IMR-90 (cell line): Measurements from ENCODE around the gene ZNF362. TPM values are rescaled to one million over a fixed set of nuclear protein-coding genes. Genes with fewer than 3 reads are reported as not detected.

Experiments used
- ATAC-seq: fragments of 200-7000 bp; cut with Tn5 transposase; 2 replicates; pipeline ENCODE4 v1.9.1; 2020; ENCODE audit warnings: low read depth, mild to moderate bottlenecking, moderate library complexity
- BruUV-seq: library from RNA; stranded (reverse); fragments of 400-500 nt; replicated peaks from 2 replicates; lab custom pipeline; 2021; lab: Mats Ljungman, UMichigan
- CTCF ChIA-PET: fragments of 300-600 bp; formaldehyde crosslinking; extraction: SDS; loops from one replicate; lab custom pipeline; 2021; ENCODE audit warnings: antibody characterized with exemption; lab: Yijun Ruan, JAX
- POLR2A ChIA-PET: fragments of 300-600 bp; sonication (Branson Sonifier 250); formaldehyde crosslinking; loops from one replicate; lab custom pipeline; 2022; ENCODE audit warnings: antibody characterized with exemption; ENCODE audit not compliant: unreplicated experiment; lab: Charles Lee
- DNase-seq: peaks from one replicate; pipeline ENCODE4 v3.0.0; 2013
- H2AFZ ChIP-seq: replicated peaks from 2 replicates; pipeline ENCODE3; 2013; ENCODE audit warnings: low read length, mild to moderate bottlenecking; ENCODE audit not compliant: poor library complexity
- H2AK5ac ChIP-seq: 2 replicates; pipeline ENCODE4 v1.6.1; 2013; ENCODE audit warnings: low read depth, low read length, inconsistent platforms
- H2AK9ac ChIP-seq: replicated peaks from 2 replicates; pipeline ENCODE3; 2013; ENCODE audit warnings: mild to moderate bottlenecking, low read depth, low read length, moderate library complexity; ENCODE audit not compliant: poor library complexity
- H2BK120ac ChIP-seq: 2 replicates; pipeline ENCODE4 v1.6.1; 2013; ENCODE audit warnings: low read depth, low read length, inconsistent platforms
- H2BK15ac ChIP-seq: 3 replicates; pipeline ENCODE4 v1.6.1; 2013; ENCODE audit warnings: low read depth, low read length, inconsistent platforms
- H2BK20ac ChIP-seq: 2 replicates; pipeline ENCODE4 v1.6.1; 2013; ENCODE audit warnings: low read depth, mild to moderate bottlenecking, inconsistent platforms, low read length, moderate library complexity
- H2BK5ac ChIP-seq: 2 replicates; pipeline ENCODE4 v1.6.1; 2013; ENCODE audit warnings: mild to moderate bottlenecking, low read depth, low read length, inconsistent platforms; ENCODE audit not compliant: poor library complexity, severe bottlenecking
- H3K14ac ChIP-seq: replicated peaks from 2 replicates; pipeline ENCODE4 v1.6.1; 2013; ENCODE audit warnings: low read depth, low read length, inconsistent platforms
- H3K18ac ChIP-seq: 2 replicates; pipeline ENCODE4 v1.6.1; 2013; ENCODE audit warnings: low read depth, low read length, control low read depth
- H3K23ac ChIP-seq: 2 replicates; pipeline ENCODE4 v1.6.1; 2013; ENCODE audit warnings: low read depth, low read length, inconsistent platforms
- H3K27ac ChIP-seq: 2 replicates; pipeline ENCODE4 v1.5.1; 2013; ENCODE audit warnings: mild to moderate bottlenecking, control low read depth, low read length; ENCODE audit not compliant: insufficient read depth
- H3K27me3 ChIP-seq: 2 replicates; pipeline ENCODE4 v1.6.1; 2013; ENCODE audit warnings: low read length; ENCODE audit not compliant: control insufficient read depth, insufficient read depth
- H3K36me3 ChIP-seq: 2 replicates; pipeline ENCODE4 v1.6.1; 2013; ENCODE audit warnings: low read length, mixed read lengths; ENCODE audit not compliant: control insufficient read depth, insufficient read depth
- H3K4ac ChIP-seq: 2 replicates; pipeline ENCODE4 v1.6.1; 2013; ENCODE audit warnings: low read depth, low read length, inconsistent platforms
- H3K4me1 ChIP-seq: 2 replicates; pipeline ENCODE4 v1.6.1; 2013; ENCODE audit warnings: low read length, mixed read lengths; ENCODE audit not compliant: control insufficient read depth, insufficient read depth
- H3K4me2 ChIP-seq: 2 replicates; pipeline ENCODE4 v1.6.1; 2013; ENCODE audit warnings: low read depth, mild to moderate bottlenecking, control low read depth, low read length, moderate library complexity
- H3K4me3 ChIP-seq: 2 replicates; pipeline ENCODE4 v1.5.1; 2013; ENCODE audit warnings: low read depth, mild to moderate bottlenecking, control low read depth, low read length, moderate library complexity; ENCODE audit not compliant: insufficient read depth
- H3K56ac ChIP-seq: 2 replicates; pipeline ENCODE4 v1.6.1; 2013; ENCODE audit warnings: low read length, inconsistent platforms; ENCODE audit not compliant: insufficient read depth; ENCODE audit errors: extremely low read depth
- H3K79me1 ChIP-seq, 2 experiments: 2 replicates each; pipeline ENCODE4 v1.6.1; 2013; ENCODE audit warnings: low read length in 2 of 2, inconsistent platforms in 1 of 2, low read depth in 1 of 2
- H3K9ac ChIP-seq: 2 replicates; pipeline ENCODE4 v1.6.1; 2013; ENCODE audit warnings: low read depth, low read length, control low read depth
- H3K9me1 ChIP-seq: 2 replicates; pipeline ENCODE4 v1.6.1; 2013; ENCODE audit warnings: low read length, inconsistent platforms; ENCODE audit not compliant: insufficient read depth
- H3K9me3 ChIP-seq: 2 replicates; pipeline ENCODE4 v1.6.1; 2013; ENCODE audit warnings: low read length; ENCODE audit not compliant: control insufficient read depth, insufficient read depth
- H4K20me1 ChIP-seq: 2 replicates; pipeline ENCODE4 v1.6.1; 2013; ENCODE audit warnings: low read length, inconsistent platforms; ENCODE audit not compliant: insufficient read depth
- H4K5ac ChIP-seq: 2 replicates; pipeline ENCODE4 v1.6.1; 2013; ENCODE audit warnings: mild to moderate bottlenecking, low read depth, low read length, control low read depth
- H4K8ac ChIP-seq, 2 experiments: 2 replicates each; pipeline ENCODE4 v1.6.1; 2013; ENCODE audit warnings: low read depth in 2 of 2, low read length in 2 of 2, control low read depth in 1 of 2, inconsistent platforms in 1 of 2
- H4K91ac ChIP-seq: 2 replicates; pipeline ENCODE4 v1.6.1; 2013; ENCODE audit warnings: low read depth, low read length, inconsistent platforms; ENCODE audit not compliant: insufficient read depth
- CEBPB ChIP-seq: IDR thresholded peaks from 2 replicates; pipeline ENCODE4 v1.6.1; 2012; ENCODE audit warnings: low read depth, low read length, improper control_type of control experiment
- CHD1 ChIP-seq: IDR thresholded peaks from 2 replicates; pipeline ENCODE4 v1.6.1; 2012; ENCODE audit warnings: low read depth, low read length, improper control_type of control experiment
- ELK1 ChIP-seq: fragments of 150-350 bp; IDR thresholded peaks from 2 replicates; pipeline ENCODE4 v1.6.1; 2016; ENCODE audit warnings: low read depth, mild to moderate bottlenecking, low read length, moderate library complexity, borderline replicate concordance
- FOS ChIP-seq: fragments of 150-350 bp; IDR thresholded peaks from 2 replicates; pipeline ENCODE4 v1.6.1; 2016; ENCODE audit warnings: low read depth, low read length
- MAZ ChIP-seq: IDR thresholded peaks from 2 replicates; pipeline ENCODE4 v1.6.1; 2012; ENCODE audit warnings: low read depth, mild to moderate bottlenecking, low read length, improper control_type of control experiment, moderate library complexity, borderline replicate concordance
- NFE2L2 ChIP-seq: fragments of 150-350 bp; IDR thresholded peaks from 2 replicates; pipeline ENCODE4 v1.6.1; 2016; ENCODE audit warnings: low read depth, mild to moderate bottlenecking, low read length
- POLR2A ChIP-seq: IDR thresholded peaks from 2 replicates; pipeline ENCODE4 v1.6.1; 2012; ENCODE audit warnings: mild to moderate bottlenecking, low read depth, low read length
- RAD21 ChIP-seq: IDR thresholded peaks from 2 replicates; pipeline ENCODE4 v1.6.1; 2012; ENCODE audit warnings: low read length, improper control_type of control experiment
- RFX5 ChIP-seq: IDR thresholded peaks from 2 replicates; pipeline ENCODE4 v1.8.0; 2012; ENCODE audit warnings: low read depth, mild to moderate bottlenecking, low read length, moderate library complexity
- SMC3 ChIP-seq: fragments of 150-350 bp; IDR thresholded peaks from 2 replicates; pipeline ENCODE4 v1.6.1; 2016; ENCODE audit warnings: low read depth, mild to moderate bottlenecking, antibody characterized with exemption, low read length, moderate library complexity
- WGBS, 2 experiments: methylation state at CpG; one replicate each; pipeline versions ENCODE4 v1.1.5 to v1.1.7; 2013; ENCODE audit warnings: missing lambda C conversion rate in 2 of 2; ENCODE audit not compliant: insufficient read length in 1 of 2; ENCODE audit errors: extremely low coverage in 2 of 2; 5-methylcytosine and 5-hydroxymethylcytosine counted together
- dilution Hi-C: fragments of 300-500 bp; cut with HindIII; formaldehyde crosslinking; loops from one replicate; pipeline ENCODE4 v1.14.3; 2018; ENCODE audit warnings: low sequenced_read_pairs; ENCODE audit not compliant: unreplicated experiment
- in situ Hi-C: fragments of 300-500 bp; cut with MboI; formaldehyde crosslinking; loops from 3 replicates; pipeline ENCODE4 v1.14.3; 2019; ENCODE audit warnings: low sequenced_read_pairs, inconsistent platforms, mixed read lengths
- intact Hi-C: fragments of 100-400 bp; cut with micrococcal nuclease; formaldehyde crosslinking; loops from 2 replicates; pipeline ENCODE4 v1.10.0; 2022
- polyA plus RNA-seq, 3 experiments: library from polyadenylated mRNA; depleted of rRNA; stranded (reverse); fragments of >200 nt; gene quantifications; 2 replicates each; pipeline ENCODE4 v1.2.3, GENCODE V29; 2012; ENCODE audit warnings: low replicate concordance in 1 of 3
- total RNA-seq: library from RNA; depleted of rRNA; stranded (reverse); fragments of >200 nt; gene quantifications from 2 replicates; pipeline ENCODE4 v1.2.3, GENCODE V29; 2012
- TF ChIP-seq, protein P1 (sequence below): conservative IDR thresholded peaks from 2 replicates; pipeline ENCODE4 v1.5.1; 2012; ENCODE audit warnings: mild to moderate bottlenecking, low read depth, low read length, improper control_type of control experiment
- TF ChIP-seq, protein P2 (sequence below): fragments of 150-350 bp; IDR thresholded peaks from 2 replicates; pipeline ENCODE4 v1.6.1; 2017; ENCODE audit warnings: mild to moderate bottlenecking, antibody characterized with exemption, low read length, low read depth

ZNF362 gene
- total and polyA plus RNA-seq, 2 of the 4 experiments (the other 2 are of a cell fraction): 5.7 to 12.9 TPM

DNA sequence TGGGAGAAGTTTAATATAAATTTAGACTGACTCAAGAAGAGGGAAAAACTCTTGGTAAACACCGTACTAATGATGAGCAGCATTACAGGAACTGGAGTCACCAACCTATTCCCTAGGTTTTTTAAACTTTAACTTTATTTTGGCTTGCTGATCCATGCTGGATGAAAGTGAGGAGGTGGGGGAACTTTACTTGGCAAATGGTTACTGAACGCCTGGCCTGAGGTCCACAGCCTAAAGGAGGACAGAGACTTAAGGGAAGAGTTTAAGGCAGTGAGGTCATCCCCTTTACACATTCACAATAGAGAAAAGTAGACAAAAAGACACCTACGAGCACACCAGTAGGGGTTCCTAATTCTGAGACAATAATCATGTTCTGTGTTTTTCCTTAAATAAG, 90.2 kb downstream of the ZNF362 start:
- peak overlapping the region; percentile 40 to 85 for H4K8ac ChIP-seq
- H3K27me3 ChIP-seq: no peaks in the 10 kb centered on the region
- dilution Hi-C loops (no loop called here), in situ Hi-C loops (no loop called here), intact Hi-C loops (loop anchor here (1.0 to 5.0 kb wide), 2 partner anchors 49 to 85 kb away; partner anchors contain the start of gene PHC2)
- no peak for TF ChIP-seq MAZ
- no peak for TF ChIP-seq FOS
- TF ChIP-seq CHD1: no peak
- TF ChIP-seq, protein P1, sequence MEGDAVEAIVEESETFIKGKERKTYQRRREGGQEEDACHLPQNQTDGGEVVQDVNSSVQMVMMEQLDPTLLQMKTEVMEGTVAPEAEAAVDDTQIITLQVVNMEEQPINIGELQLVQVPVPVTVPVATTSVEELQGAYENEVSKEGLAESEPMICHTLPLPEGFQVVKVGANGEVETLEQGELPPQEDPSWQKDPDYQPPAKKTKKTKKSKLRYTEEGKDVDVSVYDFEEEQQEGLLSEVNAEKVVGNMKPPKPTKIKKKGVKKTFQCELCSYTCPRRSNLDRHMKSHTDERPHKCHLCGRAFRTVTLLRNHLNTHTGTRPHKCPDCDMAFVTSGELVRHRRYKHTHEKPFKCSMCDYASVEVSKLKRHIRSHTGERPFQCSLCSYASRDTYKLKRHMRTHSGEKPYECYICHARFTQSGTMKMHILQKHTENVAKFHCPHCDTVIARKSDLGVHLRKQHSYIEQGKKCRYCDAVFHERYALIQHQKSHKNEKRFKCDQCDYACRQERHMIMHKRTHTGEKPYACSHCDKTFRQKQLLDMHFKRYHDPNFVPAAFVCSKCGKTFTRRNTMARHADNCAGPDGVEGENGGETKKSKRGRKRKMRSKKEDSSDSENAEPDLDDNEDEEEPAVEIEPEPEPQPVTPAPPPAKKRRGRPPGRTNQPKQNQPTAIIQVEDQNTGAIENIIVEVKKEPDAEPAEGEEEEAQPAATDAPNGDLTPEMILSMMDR: no peak
- TF ChIP-seq SMC3: no peak
- TF ChIP-seq POLR2A: no peak
- TF ChIP-seq, protein P2, sequence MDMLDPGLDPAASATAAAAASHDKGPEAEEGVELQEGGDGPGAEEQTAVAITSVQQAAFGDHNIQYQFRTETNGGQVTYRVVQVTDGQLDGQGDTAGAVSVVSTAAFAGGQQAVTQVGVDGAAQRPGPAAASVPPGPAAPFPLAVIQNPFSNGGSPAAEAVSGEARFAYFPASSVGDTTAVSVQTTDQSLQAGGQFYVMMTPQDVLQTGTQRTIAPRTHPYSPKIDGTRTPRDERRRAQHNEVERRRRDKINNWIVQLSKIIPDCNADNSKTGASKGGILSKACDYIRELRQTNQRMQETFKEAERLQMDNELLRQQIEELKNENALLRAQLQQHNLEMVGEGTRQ: no peak
- TF ChIP-seq NFE2L2: no peak
- no peak for TF ChIP-seq RFX5
- TF ChIP-seq CEBPB: no peak
- no peak for TF ChIP-seq ELK1
- TF ChIP-seq RAD21: no peak
- H3K4me3 ChIP-seq: peak overlapping the region; percentile 98; the same call in 1 of the 2 replicates
- peak overlapping the region; percentile 92 for H4K91ac ChIP-seq
- BruUV-seq: no TSS peak
- H4K5ac ChIP-seq: peak overlapping the region; percentile 53
- H2AK9ac ChIP-seq: no peak overlapping the region
- H3K4ac ChIP-seq: peak overlapping the region; percentile 93
- no peak overlapping the region for H2AFZ ChIP-seq
- H3K9me1 ChIP-seq: peaks cover 6% of the 10 kb centered on the region
- peaks cover 57% of the 10 kb centered on the region for H4K20me1 ChIP-seq
- peak overlapping the region; percentile 77; the same call in 1 of the 2 replicates for H3K23ac ChIP-seq
- no CpG with 5 or more reads among the region's 3 CpGs for WGBS, 2 experiments
- peak overlapping the region; percentile 78; the same call in 2 of the 3 replicates for H2BK15ac ChIP-seq
- peak overlapping the region; percentile 94 for H2BK20ac ChIP-seq
- ChIA-PET CTCF (no interaction called here), POLR2A (no interaction called here)
- H3K9ac ChIP-seq: peak overlapping the region; percentile 100
- peak overlapping the region; percentile 87 for H3K56ac ChIP-seq
- no peak for DNase-seq
- peak overlapping the region; percentile 90 for H3K14ac ChIP-seq
- H2BK5ac ChIP-seq: peak overlapping the region; percentile 99
- peak overlapping the region; percentile 93 for H3K18ac ChIP-seq
- H2AK5ac ChIP-seq: peak overlapping the region; percentile 88
- peak overlapping the region; percentile 93 for H2BK120ac ChIP-seq
- no peaks in the 10 kb centered on the region for H3K9me3 ChIP-seq
- H3K4me2 ChIP-seq: peak overlapping the region; percentile 95
- H3K27ac ChIP-seq: peak overlapping the region; percentile 95
- peaks cover 6 to 44% of the 10 kb centered on the region in 2 experiments for H3K79me1 ChIP-seq
- H3K4me1 ChIP-seq: peaks cover 27% of the 10 kb centered on the region
- ATAC-seq: no peak
- H3K36me3 ChIP-seq: peaks cover 13% of the 10 kb centered on the region
